WTC11 (cell line): ENCODE measurements around the gene FREM1. TPM values are rescaled to one million over a fixed set of nuclear protein-coding genes. Genes with fewer than 3 reads are reported as not detected.

Experiments used
- ATAC-seq: fragments of 200-7000 bp; cut with Tn5 transposase; 2 replicates; pipeline ENCODE4 v1.10.0; 2021; ENCODE audit warnings: mild to moderate bottlenecking, moderate library complexity
- CTCF ChIA-PET: fragments of 300-600 bp; sonication (Branson Sonifier 250); formaldehyde crosslinking; loops from one replicate; lab custom pipeline; 2021; ENCODE audit warnings: antibody characterized with exemption; lab: Charles Lee
- POLR2A ChIA-PET: fragments of 350-600 bp; sonication (Branson Sonifier 250); formaldehyde crosslinking; loops from one replicate; lab custom pipeline; 2021; ENCODE audit warnings: antibody characterized with exemption; lab: Charles Lee
- DNase-seq: peaks from one replicate; pipeline ENCODE4 v3.0.0; 2021; ENCODE audit warnings: low spot score
- H3K27ac Mint-ChIP-seq: 2 replicates; pipeline ENCODE4 v1.8.0; 2021; ENCODE audit warnings: mixed read lengths
- H3K27me3 Mint-ChIP-seq: 2 replicates; pipeline ENCODE4 v1.8.0; 2021; ENCODE audit warnings: low read depth, mild to moderate bottlenecking, moderate library complexity, mixed read lengths
- H3K36me3 Mint-ChIP-seq: 2 replicates; pipeline ENCODE4 v1.8.0; 2021; ENCODE audit warnings: mixed read lengths
- H3K4me1 Mint-ChIP-seq: 2 replicates; pipeline ENCODE4 v1.8.0; 2022; ENCODE audit warnings: mixed read lengths
- H3K4me3 Mint-ChIP-seq: 2 replicates; pipeline ENCODE4 v1.8.0; 2021; ENCODE audit warnings: mild to moderate bottlenecking, moderate library complexity, mixed read lengths
- H3K9me3 Mint-ChIP-seq: 2 replicates; pipeline ENCODE4 v1.8.0; 2021; ENCODE audit warnings: mixed read lengths
- FOXJ3 ChIP-seq: sonication (generic); formaldehyde crosslinking; IDR thresholded peaks from 2 replicates; pipeline ENCODE4 v1.9.0; 2021; ENCODE audit warnings: missing genetic modification reagents, mild to moderate bottlenecking, borderline replicate concordance
- GTF2I ChIP-seq: fragments of 250-450 bp; sonication (Bioruptor Pico); conservative IDR thresholded peaks from 2 replicates; pipeline ENCODE4 v1.4.0; 2021; ENCODE audit warnings: mild to moderate bottlenecking
- MYBL2 ChIP-seq: sonication (generic); formaldehyde crosslinking; IDR thresholded peaks from 2 replicates; pipeline ENCODE4 v1.8.1; 2023; ENCODE audit warnings: mild to moderate bottlenecking, moderate library complexity, missing genetic modification reagents
- NR1H2 ChIP-seq: sonication (generic); formaldehyde crosslinking; IDR thresholded peaks from 2 replicates; pipeline ENCODE4 v1.9.0; 2021; ENCODE audit warnings: mild to moderate bottlenecking, moderate library complexity, missing genetic modification reagents
- NR3C1 ChIP-seq: sonication (generic); formaldehyde crosslinking; conservative IDR thresholded peaks from 2 replicates; pipeline ENCODE4 v1.8.1; 2023; ENCODE audit warnings: low read depth, mild to moderate bottlenecking, missing genetic modification reagents
- OVOL2 ChIP-seq: fragments of 250-450 bp; sonication (Bioruptor Pico); IDR thresholded peaks from 2 replicates; pipeline ENCODE4 v1.9.0; 2021; ENCODE audit warnings: mild to moderate bottlenecking, borderline replicate concordance
- RELA ChIP-seq: sonication (generic); formaldehyde crosslinking; IDR thresholded peaks from 2 replicates; pipeline ENCODE4 v1.8.1; 2022; ENCODE audit warnings: missing genetic modification reagents, mild to moderate bottlenecking, borderline replicate concordance
- TEAD4 ChIP-seq: sonication (generic); formaldehyde crosslinking; IDR thresholded peaks from 2 replicates; pipeline ENCODE4 v1.8.0; 2022; ENCODE audit warnings: mild to moderate bottlenecking, missing genetic modification reagents
- ZNF416 ChIP-seq: fragments of 250-450 bp; sonication (Bioruptor Pico); IDR thresholded peaks from 2 replicates; pipeline ENCODE4 v1.9.0; 2021; ENCODE audit warnings: mild to moderate bottlenecking, inconsistent platforms
- total RNA-seq: library from RNA; stranded (reverse); gene quantifications from 3 replicates; pipeline ENCODE4 v1.2.3, GENCODE V29; 2021
- TF ChIP-seq, protein P1 (sequence below): sonication (generic); formaldehyde crosslinking; IDR thresholded peaks from 2 replicates; pipeline ENCODE4 v1.8.0; 2022; ENCODE audit warnings: mild to moderate bottlenecking, missing genetic modification reagents
- TF ChIP-seq, protein P2 (sequence below): sonication (generic); formaldehyde crosslinking; conservative IDR thresholded peaks from 2 replicates; pipeline ENCODE4 v1.8.1; 2023; ENCODE audit warnings: mild to moderate bottlenecking, low read depth, missing genetic modification reagents, moderate library complexity
- TF ChIP-seq, protein P3 (sequence below): sonication (generic); formaldehyde crosslinking; conservative IDR thresholded peaks from 2 replicates; pipeline ENCODE4 v1.8.1; 2022; ENCODE audit warnings: mild to moderate bottlenecking, missing genetic modification reagents
- TF ChIP-seq, protein P4 (sequence below): sonication (generic); formaldehyde crosslinking; IDR thresholded peaks from 2 replicates; pipeline ENCODE4 v1.8.1; 2022; ENCODE audit warnings: low read depth, missing genetic modification reagents, borderline replicate concordance
- TF ChIP-seq, protein P5 (sequence below): sonication (generic); formaldehyde crosslinking; IDR thresholded peaks from 2 replicates; pipeline ENCODE4 v1.8.0; 2023; ENCODE audit warnings: mild to moderate bottlenecking, missing genetic modification reagents
- TF ChIP-seq, protein P6 (sequence below): sonication (generic); formaldehyde crosslinking; IDR thresholded peaks from 2 replicates; pipeline ENCODE4 v1.8.0; 2022; ENCODE audit warnings: mild to moderate bottlenecking, missing genetic modification reagents
- TF ChIP-seq, protein P7 (sequence below): sonication (generic); formaldehyde crosslinking; IDR thresholded peaks from 2 replicates; pipeline ENCODE4 v1.8.1; 2022; ENCODE audit warnings: missing genetic modification reagents, borderline replicate concordance
- TF ChIP-seq, protein P8 (sequence below): fragments of 250-450 bp; sonication (Bioruptor Pico); IDR thresholded peaks from 2 replicates; pipeline ENCODE4 v1.9.0; 2021; ENCODE audit warnings: mild to moderate bottlenecking, borderline replicate concordance

Gene FREM1
- total RNA-seq, 1 experiment from 2014 or later, result 2.8 TPM

DNA sequence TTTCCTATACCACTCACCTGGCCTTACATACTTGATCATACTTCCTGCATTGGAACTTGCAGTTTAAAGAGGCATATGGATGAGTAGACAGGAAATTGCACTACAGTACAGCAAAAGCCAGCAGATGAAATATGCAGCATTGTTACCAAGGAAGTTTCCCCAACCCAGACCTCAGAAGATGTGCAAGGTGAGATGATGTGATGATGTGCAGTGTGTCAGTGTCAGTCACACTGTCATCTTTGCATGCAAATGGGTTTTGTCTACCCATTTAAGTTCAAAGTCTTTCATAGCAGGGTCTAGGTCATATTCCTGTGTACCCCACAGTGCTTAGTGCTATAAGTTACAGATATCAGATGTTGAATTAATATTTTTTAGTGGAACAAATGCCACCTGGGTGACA, 98.4 kb downstream of the FREM1 start (continued):
- TF ChIP-seq, protein P1, sequence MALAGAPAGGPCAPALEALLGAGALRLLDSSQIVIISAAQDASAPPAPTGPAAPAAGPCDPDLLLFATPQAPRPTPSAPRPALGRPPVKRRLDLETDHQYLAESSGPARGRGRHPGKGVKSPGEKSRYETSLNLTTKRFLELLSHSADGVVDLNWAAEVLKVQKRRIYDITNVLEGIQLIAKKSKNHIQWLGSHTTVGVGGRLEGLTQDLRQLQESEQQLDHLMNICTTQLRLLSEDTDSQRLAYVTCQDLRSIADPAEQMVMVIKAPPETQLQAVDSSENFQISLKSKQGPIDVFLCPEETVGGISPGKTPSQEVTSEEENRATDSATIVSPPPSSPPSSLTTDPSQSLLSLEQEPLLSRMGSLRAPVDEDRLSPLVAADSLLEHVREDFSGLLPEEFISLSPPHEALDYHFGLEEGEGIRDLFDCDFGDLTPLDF (CRISPR knock-in tag), result no peak
- TF ChIP-seq, protein P2, sequence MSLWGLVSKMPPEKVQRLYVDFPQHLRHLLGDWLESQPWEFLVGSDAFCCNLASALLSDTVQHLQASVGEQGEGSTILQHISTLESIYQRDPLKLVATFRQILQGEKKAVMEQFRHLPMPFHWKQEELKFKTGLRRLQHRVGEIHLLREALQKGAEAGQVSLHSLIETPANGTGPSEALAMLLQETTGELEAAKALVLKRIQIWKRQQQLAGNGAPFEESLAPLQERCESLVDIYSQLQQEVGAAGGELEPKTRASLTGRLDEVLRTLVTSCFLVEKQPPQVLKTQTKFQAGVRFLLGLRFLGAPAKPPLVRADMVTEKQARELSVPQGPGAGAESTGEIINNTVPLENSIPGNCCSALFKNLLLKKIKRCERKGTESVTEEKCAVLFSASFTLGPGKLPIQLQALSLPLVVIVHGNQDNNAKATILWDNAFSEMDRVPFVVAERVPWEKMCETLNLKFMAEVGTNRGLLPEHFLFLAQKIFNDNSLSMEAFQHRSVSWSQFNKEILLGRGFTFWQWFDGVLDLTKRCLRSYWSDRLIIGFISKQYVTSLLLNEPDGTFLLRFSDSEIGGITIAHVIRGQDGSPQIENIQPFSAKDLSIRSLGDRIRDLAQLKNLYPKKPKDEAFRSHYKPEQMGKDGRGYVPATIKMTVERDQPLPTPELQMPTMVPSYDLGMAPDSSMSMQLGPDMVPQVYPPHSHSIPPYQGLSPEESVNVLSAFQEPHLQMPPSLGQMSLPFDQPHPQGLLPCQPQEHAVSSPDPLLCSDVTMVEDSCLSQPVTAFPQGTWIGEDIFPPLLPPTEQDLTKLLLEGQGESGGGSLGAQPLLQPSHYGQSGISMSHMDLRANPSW, result no peak
- TF ChIP-seq, protein P3, sequence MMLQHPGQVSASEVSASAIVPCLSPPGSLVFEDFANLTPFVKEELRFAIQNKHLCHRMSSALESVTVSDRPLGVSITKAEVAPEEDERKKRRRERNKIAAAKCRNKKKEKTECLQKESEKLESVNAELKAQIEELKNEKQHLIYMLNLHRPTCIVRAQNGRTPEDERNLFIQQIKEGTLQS (CRISPR knock-in tag), result no peak
- TF ChIP-seq, protein P4, sequence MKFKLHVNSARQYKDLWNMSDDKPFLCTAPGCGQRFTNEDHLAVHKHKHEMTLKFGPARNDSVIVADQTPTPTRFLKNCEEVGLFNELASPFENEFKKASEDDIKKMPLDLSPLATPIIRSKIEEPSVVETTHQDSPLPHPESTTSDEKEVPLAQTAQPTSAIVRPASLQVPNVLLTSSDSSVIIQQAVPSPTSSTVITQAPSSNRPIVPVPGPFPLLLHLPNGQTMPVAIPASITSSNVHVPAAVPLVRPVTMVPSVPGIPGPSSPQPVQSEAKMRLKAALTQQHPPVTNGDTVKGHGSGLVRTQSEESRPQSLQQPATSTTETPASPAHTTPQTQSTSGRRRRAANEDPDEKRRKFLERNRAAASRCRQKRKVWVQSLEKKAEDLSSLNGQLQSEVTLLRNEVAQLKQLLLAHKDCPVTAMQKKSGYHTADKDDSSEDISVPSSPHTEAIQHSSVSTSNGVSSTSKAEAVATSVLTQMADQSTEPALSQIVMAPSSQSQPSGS (CRISPR knock-in tag), result no peak
- TF ChIP-seq, protein P5, sequence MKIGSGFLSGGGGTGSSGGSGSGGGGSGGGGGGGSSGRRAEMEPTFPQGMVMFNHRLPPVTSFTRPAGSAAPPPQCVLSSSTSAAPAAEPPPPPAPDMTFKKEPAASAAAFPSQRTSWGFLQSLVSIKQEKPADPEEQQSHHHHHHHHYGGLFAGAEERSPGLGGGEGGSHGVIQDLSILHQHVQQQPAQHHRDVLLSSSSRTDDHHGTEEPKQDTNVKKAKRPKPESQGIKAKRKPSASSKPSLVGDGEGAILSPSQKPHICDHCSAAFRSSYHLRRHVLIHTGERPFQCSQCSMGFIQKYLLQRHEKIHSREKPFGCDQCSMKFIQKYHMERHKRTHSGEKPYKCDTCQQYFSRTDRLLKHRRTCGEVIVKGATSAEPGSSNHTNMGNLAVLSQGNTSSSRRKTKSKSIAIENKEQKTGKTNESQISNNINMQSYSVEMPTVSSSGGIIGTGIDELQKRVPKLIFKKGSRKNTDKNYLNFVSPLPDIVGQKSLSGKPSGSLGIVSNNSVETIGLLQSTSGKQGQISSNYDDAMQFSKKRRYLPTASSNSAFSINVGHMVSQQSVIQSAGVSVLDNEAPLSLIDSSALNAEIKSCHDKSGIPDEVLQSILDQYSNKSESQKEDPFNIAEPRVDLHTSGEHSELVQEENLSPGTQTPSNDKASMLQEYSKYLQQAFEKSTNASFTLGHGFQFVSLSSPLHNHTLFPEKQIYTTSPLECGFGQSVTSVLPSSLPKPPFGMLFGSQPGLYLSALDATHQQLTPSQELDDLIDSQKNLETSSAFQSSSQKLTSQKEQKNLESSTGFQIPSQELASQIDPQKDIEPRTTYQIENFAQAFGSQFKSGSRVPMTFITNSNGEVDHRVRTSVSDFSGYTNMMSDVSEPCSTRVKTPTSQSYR (CRISPR knock-in tag), result no peak
- no peak for TF ChIP-seq ZNF416

DNA sequence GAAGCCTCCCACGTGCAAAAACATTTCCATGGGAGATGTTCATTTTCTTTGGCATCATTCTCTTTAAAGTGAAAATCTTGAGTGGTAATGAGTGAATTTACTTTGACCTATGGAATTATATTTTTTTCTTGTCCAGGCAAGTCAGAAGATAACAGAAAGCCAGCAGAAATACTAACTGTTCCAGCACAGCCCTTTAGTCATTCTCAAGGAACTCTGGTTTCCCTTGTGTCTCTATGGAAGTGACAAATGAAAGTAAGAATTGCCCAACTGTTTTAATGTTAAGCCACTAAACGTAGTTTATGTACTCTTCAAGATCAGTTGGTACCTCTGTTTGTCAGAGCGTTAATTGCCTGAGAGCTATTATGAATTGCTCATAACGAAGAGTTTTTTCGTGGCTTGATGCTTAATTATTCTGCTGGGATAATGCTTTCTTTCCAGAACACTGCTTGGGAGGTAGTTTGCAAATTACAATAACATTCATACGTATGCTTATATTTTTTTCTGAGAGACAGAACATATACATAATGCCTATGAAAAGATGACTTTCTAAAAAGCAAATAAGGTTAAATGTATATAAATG, 103.2 kb downstream of the FREM1 start:
- DNase-seq (no peak), ATAC-seq (no peak)
- Mint-ChIP-seq H3K4me3 (no peak overlapping the region), H3K27ac (no peak overlapping the region), H3K9me3 (peaks cover 19% of the 10 kb centered on the region), H3K36me3 (peaks cover 19% of the 10 kb centered on the region), H3K4me1 (no peaks in the 10 kb centered on the region), H3K27me3 (no peaks in the 10 kb centered on the region)
- CTCF ChIA-PET, result no interaction called here
- POLR2A ChIA-PET, result no interaction called here
- TF ChIP-seq, protein P6, sequence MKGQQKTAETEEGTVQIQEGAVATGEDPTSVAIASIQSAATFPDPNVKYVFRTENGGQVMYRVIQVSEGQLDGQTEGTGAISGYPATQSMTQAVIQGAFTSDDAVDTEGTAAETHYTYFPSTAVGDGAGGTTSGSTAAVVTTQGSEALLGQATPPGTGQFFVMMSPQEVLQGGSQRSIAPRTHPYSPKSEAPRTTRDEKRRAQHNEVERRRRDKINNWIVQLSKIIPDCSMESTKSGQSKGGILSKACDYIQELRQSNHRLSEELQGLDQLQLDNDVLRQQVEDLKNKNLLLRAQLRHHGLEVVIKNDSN, result no peak
- no peak for TF ChIP-seq FOXJ3
- TF ChIP-seq, protein P7, sequence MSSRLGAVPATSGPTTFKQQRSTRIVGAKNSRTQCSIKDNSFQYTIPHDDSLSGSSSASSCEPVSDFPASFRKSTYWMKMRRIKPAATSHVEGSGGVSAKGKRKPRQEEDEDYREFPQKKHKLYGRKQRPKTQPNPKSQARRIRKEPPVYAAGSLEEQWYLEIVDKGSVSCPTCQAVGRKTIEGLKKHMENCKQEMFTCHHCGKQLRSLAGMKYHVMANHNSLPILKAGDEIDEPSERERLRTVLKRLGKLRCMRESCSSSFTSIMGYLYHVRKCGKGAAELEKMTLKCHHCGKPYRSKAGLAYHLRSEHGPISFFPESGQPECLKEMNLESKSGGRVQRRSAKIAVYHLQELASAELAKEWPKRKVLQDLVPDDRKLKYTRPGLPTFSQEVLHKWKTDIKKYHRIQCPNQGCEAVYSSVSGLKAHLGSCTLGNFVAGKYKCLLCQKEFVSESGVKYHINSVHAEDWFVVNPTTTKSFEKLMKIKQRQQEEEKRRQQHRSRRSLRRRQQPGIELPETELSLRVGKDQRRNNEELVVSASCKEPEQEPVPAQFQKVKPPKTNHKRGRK (CRISPR knock-in tag), result no peak
- TF ChIP-seq MYBL2 (CRISPR knock-in tag), result no peak
- TF ChIP-seq, protein P1 (CRISPR knock-in tag), result no peak
- TF ChIP-seq, protein P8, sequence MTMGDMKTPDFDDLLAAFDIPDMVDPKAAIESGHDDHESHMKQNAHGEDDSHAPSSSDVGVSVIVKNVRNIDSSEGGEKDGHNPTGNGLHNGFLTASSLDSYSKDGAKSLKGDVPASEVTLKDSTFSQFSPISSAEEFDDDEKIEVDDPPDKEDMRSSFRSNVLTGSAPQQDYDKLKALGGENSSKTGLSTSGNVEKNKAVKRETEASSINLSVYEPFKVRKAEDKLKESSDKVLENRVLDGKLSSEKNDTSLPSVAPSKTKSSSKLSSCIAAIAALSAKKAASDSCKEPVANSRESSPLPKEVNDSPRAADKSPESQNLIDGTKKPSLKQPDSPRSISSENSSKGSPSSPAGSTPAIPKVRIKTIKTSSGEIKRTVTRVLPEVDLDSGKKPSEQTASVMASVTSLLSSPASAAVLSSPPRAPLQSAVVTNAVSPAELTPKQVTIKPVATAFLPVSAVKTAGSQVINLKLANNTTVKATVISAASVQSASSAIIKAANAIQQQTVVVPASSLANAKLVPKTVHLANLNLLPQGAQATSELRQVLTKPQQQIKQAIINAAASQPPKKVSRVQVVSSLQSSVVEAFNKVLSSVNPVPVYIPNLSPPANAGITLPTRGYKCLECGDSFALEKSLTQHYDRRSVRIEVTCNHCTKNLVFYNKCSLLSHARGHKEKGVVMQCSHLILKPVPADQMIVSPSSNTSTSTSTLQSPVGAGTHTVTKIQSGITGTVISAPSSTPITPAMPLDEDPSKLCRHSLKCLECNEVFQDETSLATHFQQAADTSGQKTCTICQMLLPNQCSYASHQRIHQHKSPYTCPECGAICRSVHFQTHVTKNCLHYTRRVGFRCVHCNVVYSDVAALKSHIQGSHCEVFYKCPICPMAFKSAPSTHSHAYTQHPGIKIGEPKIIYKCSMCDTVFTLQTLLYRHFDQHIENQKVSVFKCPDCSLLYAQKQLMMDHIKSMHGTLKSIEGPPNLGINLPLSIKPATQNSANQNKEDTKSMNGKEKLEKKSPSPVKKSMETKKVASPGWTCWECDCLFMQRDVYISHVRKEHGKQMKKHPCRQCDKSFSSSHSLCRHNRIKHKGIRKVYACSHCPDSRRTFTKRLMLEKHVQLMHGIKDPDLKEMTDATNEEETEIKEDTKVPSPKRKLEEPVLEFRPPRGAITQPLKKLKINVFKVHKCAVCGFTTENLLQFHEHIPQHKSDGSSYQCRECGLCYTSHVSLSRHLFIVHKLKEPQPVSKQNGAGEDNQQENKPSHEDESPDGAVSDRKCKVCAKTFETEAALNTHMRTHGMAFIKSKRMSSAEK (CRISPR knock-in tag), result no peak
- TF ChIP-seq RELA, result no peak
- TF ChIP-seq OVOL2, result no peak
- TF ChIP-seq NR3C1 (CRISPR knock-in tag), result no peak
- no peak for TF ChIP-seq NR1H2 (CRISPR knock-in tag)
- TF ChIP-seq TEAD4, result no peak
- TF ChIP-seq GTF2I, result no peak
